Myocyte (in vitro differentiated cells): Measurements from ENCODE around the gene APOC1. TPM values are rescaled to one million over a fixed set of nuclear protein-coding genes. Genes with fewer than 3 reads are reported as not detected.
"Not testable (repeated sequence)": the region's sequence is repeated elsewhere in the genome, so short reads cannot be mapped to it uniquely, and the experiment has no call there.

Experiments
- DNase-seq: peaks from one replicate; pipeline ENCODE4 v3.0.0-alpha.2; 2012; ENCODE audit warnings: low read depth
- total RNA-seq: library from RNA; depleted of rRNA; stranded (reverse); fragments of >200 nt; gene quantifications from 2 replicates; pipeline ENCODE4 v1.2.3, GENCODE V29; 2014

APOC1 gene
- total RNA-seq, 1 donor from 2014 or later: 21.8 TPM

DNA sequence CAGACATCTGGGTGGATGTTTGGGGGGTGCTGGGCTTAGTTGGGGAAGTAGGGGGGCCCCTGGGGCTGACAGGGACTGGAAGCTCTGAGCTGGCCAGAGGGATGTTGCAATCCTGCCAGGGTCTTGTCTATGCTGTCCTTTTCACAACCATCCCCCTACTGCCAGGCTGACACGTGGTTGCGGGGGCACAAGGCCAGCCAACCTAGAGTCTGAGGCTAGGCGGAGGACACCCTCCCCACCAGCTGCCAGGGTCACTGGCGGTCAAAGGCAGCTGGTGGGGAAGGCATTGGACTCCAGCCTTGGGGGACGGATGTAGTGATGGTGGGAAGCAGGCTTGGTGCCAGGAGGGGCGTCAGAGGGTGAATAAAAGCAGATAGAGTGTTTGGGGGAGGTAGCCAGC, 1.6 kb upstream of the APOC1 start:
- peak; percentile 90 for DNase-seq

DNA sequence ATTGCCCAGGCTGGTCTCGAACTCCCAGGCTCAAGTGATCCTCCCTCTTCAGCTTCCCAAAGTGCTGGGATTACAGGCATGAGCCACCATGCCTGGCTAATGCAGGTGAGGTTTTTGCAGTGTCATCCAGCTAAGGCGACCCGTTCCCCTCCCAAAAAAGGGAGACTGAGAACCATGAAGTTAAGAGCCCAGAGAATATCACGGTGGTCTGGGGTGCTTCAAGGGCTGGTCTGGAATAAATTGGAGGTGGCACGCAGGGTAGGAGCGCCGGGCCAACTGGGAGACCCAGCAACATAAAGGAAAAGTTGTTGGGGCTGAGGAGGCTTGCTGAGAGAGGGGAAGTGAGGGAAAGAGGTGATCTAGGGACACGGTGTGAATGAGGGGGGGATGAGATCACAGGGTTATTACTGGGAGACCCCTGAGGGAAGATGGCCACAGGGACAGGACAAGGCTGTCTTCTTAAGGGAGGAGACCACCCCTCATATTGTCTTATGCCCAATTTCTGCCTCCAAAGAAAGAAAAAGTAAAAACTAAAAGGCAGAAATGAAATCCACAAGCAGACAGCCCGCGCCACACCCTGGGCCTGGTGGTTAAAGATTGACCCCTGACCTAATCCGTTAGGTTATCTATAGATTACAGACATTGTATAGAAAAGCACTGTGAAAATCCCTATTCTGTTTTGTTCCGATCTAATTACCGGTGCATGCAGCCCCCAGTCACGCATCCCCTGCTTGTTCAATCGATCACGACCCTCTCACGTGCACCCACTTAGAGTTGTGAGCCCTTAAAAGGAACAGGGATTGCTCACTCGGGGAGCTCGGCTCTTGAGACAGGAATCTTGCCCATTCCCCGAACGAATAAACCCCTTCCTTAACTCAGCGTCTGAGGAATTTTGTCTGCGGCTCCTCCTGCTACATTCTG, 636 bp upstream of the APOC1 start:
- DNase-seq: not testable (repeated sequence)

DNA sequence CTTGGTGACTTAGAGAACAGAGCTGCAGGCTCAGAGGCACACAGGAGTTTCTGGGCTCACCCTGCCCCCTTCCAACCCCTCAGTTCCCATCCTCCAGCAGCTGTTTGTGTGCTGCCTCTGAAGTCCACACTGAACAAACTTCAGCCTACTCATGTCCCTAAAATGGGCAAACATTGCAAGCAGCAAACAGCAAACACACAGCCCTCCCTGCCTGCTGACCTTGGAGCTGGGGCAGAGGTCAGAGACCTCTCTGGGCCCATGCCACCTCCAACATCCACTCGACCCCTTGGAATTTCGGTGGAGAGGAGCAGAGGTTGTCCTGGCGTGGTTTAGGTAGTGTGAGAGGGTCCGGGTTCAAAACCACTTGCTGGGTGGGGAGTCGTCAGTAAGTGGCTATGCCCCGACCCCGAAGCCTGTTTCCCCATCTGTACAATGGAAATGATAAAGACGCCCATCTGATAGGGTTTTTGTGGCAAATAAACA, 9.9 kb downstream of the APOC1 start:
- DNase-seq: peak; percentile 64

DNA sequence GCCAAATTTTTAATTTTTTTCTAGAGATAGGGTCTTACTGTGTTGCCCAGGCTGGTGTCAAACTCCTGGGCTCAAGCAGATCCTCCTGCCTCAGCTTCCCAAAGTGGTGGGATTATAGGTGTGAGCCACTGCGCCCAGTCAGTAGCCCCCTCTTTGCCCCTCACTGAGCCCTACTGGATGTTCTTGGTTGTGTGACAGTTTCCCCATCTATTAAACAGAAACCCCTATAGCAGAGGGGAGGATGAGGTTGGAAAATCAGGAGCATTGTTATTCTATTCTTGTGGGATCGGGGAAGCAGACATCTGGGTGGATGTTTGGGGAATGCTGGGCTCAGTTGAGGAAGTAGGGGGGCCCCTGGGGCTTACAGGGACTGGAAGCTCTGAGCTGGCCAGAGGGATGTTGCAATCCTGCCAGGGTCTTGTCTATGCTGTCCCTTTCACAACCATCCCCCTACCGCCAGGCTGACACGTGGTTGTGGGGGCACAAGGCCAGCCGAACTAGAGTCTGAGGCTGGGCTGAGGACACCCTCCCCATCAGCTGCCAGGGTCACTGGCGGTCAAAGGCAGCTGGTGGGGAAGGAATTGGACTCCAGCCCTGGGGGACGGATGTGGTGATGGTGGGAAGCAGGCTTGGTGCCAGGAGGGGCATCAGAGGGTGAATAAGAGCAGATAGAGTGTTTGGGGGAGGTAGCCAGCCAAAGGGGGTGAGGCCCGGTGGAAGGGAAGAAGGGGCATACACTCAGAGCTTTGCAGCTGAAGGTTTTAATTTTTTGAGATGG, 10.9 kb downstream of the APOC1 start:
- peak; percentile 98 for DNase-seq

DNA sequence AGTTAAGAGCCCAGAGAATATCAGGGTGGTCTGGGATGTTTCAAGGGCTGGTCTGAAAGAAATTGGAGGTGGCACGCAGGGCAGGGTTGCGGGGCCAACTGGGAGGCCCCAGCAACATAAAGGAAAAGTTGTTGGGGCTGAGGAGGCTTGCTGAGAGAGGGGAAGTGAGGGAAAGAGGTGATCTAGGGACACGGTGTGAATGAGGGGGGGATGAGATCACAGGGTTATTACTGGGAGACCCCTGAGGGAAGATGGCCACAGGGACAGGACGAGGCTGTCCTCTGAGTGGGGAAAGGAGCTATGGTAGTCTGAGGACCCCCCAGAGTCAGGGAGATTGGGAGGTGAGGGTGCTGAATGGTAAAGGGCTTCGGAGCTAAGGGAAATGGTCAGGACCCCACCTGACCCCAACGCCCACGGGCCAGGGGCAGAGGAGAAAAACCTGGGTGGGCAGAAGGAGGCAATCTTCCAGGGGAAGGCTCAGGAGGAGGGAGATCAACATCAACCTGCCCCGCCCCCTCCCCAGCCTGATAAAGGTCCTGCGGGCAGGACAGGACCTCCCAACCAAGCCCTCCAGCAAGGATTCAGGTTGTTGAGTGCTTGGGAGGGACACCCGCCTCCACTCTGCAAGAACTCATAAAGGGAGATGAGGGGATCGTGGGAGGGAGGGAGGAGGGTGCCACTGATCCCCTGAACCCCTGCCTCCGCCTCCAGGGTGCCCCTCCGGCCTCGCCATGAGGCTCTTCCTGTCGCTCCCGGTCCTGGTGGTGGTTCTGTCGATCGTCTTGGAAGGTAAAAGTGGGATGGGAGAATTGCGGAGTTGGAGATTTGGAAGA, 12.1 kb downstream of the APOC1 start:
- DNase-seq: not testable (repeated sequence)

DNA sequence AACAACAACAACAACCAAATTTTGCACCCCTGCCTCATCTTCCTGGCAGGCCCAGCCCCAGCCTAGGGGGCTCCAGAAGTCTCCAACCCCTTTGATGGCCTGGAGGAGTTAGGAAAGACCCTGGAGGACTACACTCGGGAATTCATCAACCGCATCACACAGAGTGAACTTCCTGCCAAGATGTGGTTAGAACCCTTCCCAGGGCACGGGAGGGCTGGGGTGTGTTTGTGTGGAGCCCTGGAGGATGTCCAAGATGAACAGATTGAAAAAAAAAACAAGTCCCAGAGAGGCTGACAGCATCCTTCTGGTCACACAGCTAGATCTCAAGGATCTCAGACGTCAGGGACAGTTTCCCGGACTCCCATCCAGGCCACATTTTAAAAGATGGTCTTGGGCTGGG, 13.3 kb downstream of the APOC1 start:
- DNase-seq: peak; percentile 87

DNA sequence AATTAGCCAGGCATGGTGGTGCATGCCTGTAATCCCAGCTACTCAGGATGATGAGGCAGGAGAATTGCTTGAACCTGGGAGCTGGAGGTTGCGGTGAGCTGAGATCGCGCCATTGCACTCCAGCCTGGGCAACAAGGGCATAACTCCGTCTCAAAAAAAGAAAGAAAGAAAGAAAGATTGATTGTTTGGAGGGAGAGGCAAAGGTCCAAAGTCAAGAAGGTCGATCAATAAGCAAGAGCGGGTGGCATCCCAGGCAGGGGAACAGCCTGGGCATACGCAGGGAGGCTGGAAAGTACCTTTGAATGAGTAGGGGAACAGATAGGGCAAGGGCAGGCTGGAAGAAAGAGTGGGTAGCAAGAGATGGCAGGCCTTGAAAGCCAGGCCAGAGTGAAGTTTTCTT, 15.7 kb downstream of the APOC1 start:
- DNase-seq: no peak

DNA sequence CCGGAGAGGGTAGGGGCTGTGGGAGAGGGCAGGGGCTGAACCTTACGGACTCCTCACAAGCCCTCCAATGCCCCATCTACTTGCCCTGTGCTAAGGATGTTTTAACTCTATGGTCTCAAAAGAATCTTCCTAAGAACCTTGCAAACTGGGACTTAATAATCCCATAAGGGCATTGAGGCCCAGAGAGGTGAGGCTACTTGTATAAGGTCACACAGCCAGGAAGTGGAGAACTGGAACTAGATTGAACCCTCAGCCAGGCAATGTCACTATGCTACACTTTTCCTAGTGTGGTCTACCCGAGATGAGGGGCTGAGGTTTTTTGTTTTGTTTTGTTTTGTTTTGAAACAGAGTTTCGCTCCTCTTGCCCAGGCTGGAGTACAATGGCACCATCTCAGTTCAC, 17.1 kb downstream of the APOC1 start:
- no peak for DNase-seq

DNA sequence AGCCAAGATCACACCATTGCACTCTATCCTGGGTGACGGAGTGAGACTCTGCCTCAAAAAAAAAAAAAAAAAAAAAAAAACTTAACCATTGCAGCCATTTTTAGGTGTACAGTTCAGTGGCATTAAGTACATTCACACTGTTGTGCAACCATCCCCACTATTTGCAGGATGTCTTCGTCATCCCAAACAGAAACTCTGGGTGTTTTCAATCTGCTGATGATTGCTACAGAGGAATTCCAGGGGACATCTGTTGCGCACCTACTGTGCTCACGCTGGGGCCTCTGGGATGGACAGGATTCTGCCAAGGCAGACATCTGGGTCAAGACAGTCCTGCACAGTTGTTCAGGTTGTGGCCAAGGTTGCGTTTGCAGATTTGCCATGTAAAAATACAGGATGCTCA, 25.3 kb downstream of the APOC1 start:
- DNase-seq: no peak

DNA sequence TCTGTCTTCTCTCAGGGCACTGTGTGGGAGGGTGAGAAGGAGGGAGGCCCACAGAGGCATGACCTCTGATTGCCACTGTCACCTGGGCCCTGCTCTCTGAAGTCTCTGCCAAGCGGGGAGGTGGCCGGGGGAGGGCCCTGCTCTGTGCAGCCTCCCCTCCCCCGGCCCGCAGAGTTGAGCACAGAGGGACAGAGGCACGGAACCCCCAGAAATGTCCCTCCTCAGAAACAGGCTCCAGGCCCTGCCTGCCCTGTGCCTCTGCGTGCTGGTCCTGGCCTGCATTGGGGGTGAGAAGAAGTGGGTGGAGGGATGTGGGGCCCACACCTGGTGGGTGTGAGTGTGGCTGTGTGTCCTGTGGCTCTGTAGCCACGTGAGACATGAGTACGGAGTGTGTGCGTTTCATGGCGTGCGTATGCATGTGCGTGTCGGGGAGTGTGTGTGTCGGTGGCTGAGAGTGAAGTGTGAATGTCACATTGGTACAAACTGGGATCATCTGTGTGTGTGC, 27.7 kb downstream of the APOC1 start, which contains the start of gene APOC4:
TSS of gene APOC4 (plus strand) at position 171 of the 505 bp plus-strand sequence. CDS start at position 212, 41 bp downstream.
- no peak for DNase-seq

DNA sequence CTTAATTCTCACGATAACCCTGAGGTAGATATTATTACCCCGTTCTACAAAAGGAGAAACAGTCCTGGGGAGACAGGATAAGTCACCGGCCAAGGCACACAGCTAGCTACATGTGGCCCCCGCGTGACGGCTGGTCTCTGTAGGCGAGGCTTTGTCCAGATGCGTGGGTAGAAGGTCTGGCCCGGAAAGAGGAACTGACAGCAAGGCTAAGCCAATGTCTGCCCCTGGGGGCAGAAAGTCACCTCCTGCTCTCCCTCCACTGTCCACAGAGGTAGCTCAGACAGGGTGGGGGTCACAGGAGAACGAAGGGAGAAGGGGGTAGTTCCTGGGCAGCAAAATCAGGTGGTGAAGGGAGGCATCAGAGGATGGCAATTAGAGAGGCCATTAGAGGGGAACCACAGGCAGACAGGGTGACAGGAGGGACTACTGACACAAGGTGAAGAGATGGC, 29.4 kb downstream of the APOC1 start:
- DNase-seq: no peak

DNA sequence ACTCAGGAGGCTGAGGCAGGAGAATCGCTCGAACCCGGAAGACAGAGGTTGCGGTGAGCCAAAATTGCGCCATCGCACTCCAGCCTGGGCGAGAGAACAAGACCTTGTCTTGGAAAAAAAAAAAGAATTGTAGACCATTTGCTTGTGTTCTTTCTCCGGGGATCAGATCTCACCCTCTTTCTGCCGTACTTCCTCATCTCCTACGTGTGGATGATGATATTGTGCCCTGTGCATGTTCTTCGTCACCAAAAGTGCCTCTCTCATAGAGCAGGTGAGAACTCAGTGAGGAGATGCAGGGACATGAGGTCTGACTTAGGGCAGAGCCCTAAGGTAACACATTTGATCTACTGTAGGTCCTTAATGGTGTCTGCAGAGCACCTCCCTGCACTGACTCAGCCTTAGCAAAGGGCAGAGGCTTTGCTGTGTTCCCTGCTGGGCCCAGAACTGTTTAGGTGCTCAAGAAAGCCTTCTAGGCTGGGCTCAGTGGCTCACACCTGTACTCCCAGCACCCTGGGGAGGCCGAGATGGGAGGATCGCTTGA, 32.7 kb downstream of the APOC1 start:
- DNase-seq: no peak

DNA sequence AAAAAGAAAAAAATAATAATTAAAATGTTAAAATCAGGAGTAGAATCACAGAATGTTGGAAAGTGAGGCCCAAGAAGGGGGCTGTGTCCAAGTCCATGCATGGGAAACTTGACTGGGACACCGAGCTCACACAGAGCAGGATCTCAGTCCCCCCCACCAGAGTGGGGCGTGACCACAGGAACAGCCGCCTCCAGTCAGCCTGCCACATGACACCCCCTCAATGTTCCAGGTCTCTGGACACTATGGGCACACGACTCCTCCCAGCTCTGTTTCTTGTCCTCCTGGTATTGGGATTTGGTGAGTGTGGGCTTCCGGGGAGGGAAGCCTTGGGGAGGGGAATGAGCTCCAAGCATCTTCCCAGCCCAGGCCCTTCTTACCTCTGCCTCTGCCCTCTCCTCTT, 33.8 kb downstream of the APOC1 start:
- no peak for DNase-seq

DNA sequence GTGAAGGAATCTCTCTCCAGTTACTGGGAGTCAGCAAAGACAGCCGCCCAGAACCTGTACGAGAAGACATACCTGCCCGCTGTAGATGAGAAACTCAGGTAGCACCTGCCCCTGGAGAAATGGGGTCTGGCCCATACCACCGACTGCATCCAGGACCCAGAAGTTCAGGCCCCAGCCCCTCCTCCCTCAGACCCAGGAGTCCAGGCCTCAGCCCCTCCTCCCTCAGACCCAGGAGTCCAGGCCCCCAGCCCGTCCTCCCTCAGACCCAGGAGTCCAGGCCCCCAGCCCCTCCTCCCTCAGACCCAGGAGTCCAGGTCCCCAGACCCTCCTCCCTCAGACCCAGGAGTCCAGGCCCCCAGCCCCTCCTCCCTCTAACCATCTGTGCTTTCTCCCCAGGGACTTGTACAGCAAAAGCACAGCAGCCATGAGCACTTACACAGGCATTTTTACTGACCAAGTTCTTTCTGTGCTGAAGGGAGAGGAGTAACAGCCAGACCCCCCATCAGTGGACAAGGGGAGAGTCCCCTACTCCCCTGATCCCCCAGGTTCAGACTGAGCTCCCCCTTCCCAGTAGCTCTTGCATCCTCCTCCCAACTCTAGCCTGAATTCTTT, 34.5 kb downstream of the APOC1 start:
- peak; percentile 70 for DNase-seq

DNA sequence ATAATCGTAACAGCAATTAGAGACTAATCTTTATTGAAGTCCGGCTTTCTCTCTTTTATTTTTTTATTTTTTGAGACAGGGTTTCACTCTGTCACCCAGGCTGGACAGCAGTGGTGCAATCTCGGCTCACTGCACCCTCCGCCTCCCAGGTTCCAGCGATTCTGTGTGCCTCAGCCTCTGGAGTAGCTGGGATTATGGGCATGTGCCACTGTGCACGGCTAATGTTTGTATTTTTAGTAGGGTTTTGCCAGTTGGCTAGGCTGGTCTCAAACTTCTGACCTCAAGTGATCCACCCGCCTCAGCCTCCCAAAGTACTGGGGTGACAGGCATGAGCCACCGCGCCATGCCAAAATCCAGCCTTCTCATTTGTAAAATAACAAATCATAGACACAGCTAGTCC, 35.1 kb downstream of the APOC1 start:
- peak; percentile 46 for DNase-seq

DNA sequence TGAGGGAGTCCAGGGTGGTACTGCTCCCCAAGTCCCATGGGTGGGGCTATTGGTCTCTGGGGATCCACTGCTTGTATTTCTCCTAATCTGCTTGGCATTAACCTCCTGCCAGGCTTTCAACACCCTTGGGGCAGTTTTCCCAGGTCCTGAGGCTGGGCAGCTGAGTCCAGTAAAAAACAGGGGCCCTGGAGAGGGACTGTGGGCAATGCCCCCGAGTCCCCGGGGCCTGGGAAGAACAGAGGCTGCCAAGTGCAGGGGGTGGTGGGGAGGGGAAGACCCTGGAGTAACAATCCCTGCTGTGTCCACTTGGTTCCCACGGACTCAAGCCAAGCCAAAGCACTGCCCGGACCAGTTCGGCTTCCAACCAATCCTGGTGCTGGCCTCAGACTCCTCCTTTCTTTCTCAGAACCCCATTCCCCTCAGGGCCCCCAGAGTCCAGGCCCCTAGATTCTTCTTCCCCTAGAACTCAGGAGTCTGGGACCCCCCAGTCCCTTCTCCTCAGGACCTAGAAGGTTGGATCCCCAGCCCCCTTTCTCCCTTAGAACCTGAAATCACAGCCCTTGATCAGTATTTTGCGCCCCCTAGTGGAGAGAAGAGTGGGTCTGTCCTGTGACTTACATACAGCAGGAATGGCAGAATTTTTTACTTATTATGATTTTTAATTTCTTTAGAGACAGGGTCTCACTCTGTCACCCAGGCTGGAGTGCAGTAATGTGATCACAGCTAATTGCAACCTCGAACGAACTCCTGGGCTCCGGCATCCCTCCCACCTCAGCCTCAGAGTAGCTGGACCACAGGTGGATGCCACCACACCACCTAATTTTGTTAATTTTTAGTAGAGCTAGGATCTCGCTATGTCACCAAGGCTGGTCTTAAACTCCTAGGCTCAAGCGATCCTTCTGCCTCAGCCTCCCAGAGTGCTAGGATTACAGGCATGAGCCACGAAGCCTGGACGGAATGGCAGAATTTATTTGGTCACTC, 37.1 kb downstream of the APOC1 start:
- DNase-seq: peak; percentile 86

DNA sequence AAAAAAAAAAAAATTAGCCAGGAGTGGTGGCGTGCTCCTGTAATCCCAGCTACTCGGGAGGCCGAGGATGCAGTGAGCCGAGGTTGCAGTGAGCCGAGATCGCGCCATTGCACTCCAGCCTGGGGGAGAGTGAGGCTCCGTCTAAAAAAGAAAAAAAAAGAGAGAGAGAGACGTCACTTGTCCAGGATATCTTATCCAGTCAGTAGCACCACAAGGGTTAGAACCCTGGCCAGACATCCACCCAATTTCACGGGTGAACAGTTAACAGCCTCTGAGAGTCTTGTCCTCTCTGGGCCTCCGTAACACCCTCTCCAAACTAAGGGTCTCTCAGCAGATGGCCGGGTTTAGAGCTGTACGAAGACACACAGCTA, 39.9 kb downstream of the APOC1 start:
- DNase-seq: no peak

DNA sequence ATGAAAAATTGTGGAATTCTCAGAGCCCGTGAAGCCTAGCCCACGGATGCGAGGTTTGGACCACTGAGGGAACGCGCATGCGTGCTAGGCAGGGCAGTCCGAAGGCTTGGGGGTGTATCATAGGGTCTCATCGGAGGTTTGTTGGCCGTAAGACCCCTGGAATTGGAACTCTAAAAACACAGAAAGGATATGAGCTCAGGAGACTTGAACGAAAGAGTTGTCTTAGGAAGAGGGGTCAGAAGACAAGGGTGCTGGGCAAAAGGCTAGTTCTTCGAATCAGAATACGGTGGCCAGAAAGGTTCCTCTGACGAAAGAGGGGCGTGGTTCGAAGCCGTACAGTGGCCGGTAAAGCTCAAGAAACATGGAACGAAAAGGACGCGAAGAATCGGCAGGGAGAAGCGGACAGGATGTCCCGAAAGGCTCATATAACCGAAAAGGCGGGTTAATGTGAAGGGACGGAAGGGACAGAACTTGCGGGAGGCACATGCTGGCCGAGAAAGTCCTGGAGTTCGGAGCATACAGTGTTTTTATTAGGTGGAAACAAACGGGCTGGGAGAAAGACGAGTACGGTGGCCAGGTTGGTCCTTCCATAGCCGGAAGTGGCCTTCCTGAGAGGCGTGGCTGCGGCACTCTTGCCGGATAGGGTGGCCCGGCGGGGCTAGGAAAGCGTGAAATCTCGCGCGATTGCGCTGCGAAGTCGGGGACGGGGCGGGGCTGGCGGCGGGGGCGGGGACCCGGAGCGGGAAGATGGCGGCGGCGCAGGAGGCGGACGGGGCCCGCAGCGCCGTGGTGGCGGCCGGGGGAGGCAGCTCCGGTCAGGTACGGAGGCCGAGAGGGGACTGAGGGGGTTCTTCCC, 40.5 kb downstream of the APOC1 start, which contains the start of gene CLPTM1:
TSS of gene CLPTM1 (plus strand) at position 732 of the 856 bp plus-strand sequence. CDS start at position 748, 16 bp downstream.
- peak; percentile 97 for DNase-seq
